ENCODE measurements around the gene WDFY1. TPM values are rescaled to one million over a fixed set of nuclear protein-coding genes. Genes with fewer than 3 reads are reported as not detected.

The WDFY1 gene
- total RNA-seq, 1 experiment from 2014 or later = 44.7 TPM

GRCh38 chr2:223868005-223868404 is 77.1 kb downstream of the WDFY1 start:
- Histone ChIP-seq H2AFZ (ENCODE audit: low read depth, low read length, poor library complexity, severe bottlenecking) (no peak overlapping the region), H3K9me3 (ENCODE audit: control insufficient read depth in 1 of 2, insufficient read depth in 1 of 2, low read depth in 1 of 2, low read length in 2 of 2) (no peaks in the 10 kb centered on the region), H3K27ac (ENCODE audit: low read depth, low read length) (no peak overlapping the region), H3K79me2 (ENCODE audit: insufficient read depth, low read length) (no peaks in the 10 kb centered on the region), H3K9ac (ENCODE audit: low read length) (no peak overlapping the region), H3K4me2 (ENCODE audit: low read length) (no peak overlapping the region), H3K4me1 (ENCODE audit: control insufficient read depth in 1 of 2, insufficient read depth in 2 of 2, low read length in 2 of 2) (peaks cover 0 to 10% of the 10 kb centered on the region in 2 experiments; a peak in 2 of 4 replicates), H3K9me2 (ENCODE audit: insufficient read depth) (no peaks in the 10 kb centered on the region), H4K20me1 (ENCODE audit: insufficient read depth) (no peaks in the 10 kb centered on the region), H3K36me3 (ENCODE audit: control insufficient read depth in 1 of 2, insufficient read depth in 2 of 2, low read length in 2 of 2) (no peaks in the 10 kb centered on the region), H3K27me3 (ENCODE audit: insufficient read depth, low read length) (no peaks in the 10 kb centered on the region), H3K4me3 (replicated peaks in 1 of 2; ENCODE audit: low read depth in 1 of 2, low read length in 2 of 2) (no peak overlapping the region)
- TF ChIP-seq EGR1 (IDR thresholded peaks at IDR 0.05; ENCODE audit: low read depth) (no peak), ELF1 (IDR thresholded peaks at IDR 0.05; ENCODE audit: borderline replicate concordance, low read depth) (no peak), SP1 (IDR thresholded peaks at IDR 0.05; ENCODE audit: low read depth) (no peak), REST (IDR thresholded peaks at IDR 0.05; ENCODE audit: low read depth) (no peak), POLR2AphosphoS5 (IDR thresholded peaks at IDR 0.05; ENCODE audit: low read depth, low read length) (no peak), RAD21 (IDR thresholded peaks at IDR 0.05; ENCODE audit: low read depth) (no peak), EZH2 (IDR thresholded peaks at IDR 0.05) (no peak), ZNF274 (IDR thresholded peaks at IDR 0.05; ENCODE audit: low read depth, low read length) (no peak), CBX3 (IDR thresholded peaks at IDR 0.05; ENCODE audit: low read depth) (no peak), POLR2A (IDR thresholded peaks at IDR 0.05; ENCODE audit: borderline replicate concordance, extremely low read depth, insufficient read depth, insufficient read length) (no peak)
- RAD21 ChIA-PET (ENCODE audit: low non-redundant PET in 1 of 2, low total read pairs in 2 of 2, uncharacterized antibody in 2 of 2, unreplicated experiment in 2 of 2) = no interaction called here
- CTCF ChIA-PET = no interaction called here
- BruUV-seq (replicated peaks) = no TSS peak
- intact Hi-C loops (cut with micrococcal nuclease) = no loop called here
- DNase-seq (ENCODE audit: low read depth, low spot score) = no peak
- no peak for ATAC-seq
- POLR2A ChIA-PET = no interaction called here

Data from HCT116 (cell line).